Suprapubic skin (tissue), 4 donors: ENCODE results near the gene RGL3. TPM values are rescaled to one million over a fixed set of nuclear protein-coding genes. Genes with fewer than 3 reads are reported as not detected.
A peak's percentile ranks its signal among the peaks of the same experiment; 100 is the strongest.

Experiments used
- DNase-seq, 2 donors: peaks; one replicate each; pipeline ENCODE4 v3.0.0-alpha.2; 2019; ENCODE audit warnings: low spot score in 2 of 2
- H3K27ac ChIP-seq: fragments of 200-600 bp; sonication (generic); one replicate; pipeline ENCODE4 v1.5.1; 2019
- H3K27me3 ChIP-seq: fragments of 200-600 bp; sonication (generic); one replicate; pipeline ENCODE4 v1.5.1; 2019
- H3K36me3 ChIP-seq: fragments of 200-600 bp; sonication (generic); one replicate; pipeline ENCODE4 v1.5.1; 2019
- H3K4me1 ChIP-seq: fragments of 200-600 bp; sonication (generic); one replicate; pipeline ENCODE4 v1.5.1; 2019
- H3K4me3 ChIP-seq: fragments of 200-600 bp; sonication (generic); one replicate; pipeline ENCODE4 v1.5.1; 2019; ENCODE audit warnings: mild to moderate bottlenecking
- H3K9me3 ChIP-seq: fragments of 200-600 bp; sonication (generic); one replicate; pipeline ENCODE4 v1.5.1; 2019
- CTCF ChIP-seq, 2 donors: fragments of 200-600 bp in 1 of 2; fragments of 450-650 bp in 1 of 2; sonication (generic) in 1 of 2; IDR thresholded peaks; one replicate each; pipeline ENCODE4 v1.5.1; 2016 to 2019; ENCODE audit warnings: antibody characterized with exemption in 2 of 2, mild to moderate bottlenecking in 1 of 2, moderate library complexity in 1 of 2
- EP300 ChIP-seq: sonication (generic); formaldehyde crosslinking; IDR thresholded peaks from one replicate; pipeline ENCODE4 v1.6.1; 2017; ENCODE audit warnings: antibody characterized with exemption
- POLR2A ChIP-seq, 2 donors: fragments of 450-650 bp; IDR thresholded peaks; one replicate each; pipeline ENCODE4 v1.6.1; 2017; ENCODE audit warnings: antibody characterized with exemption in 2 of 2, mild to moderate bottlenecking in 2 of 2, moderate library complexity in 2 of 2
- POLR2AphosphoS5 ChIP-seq, 3 donors: sonication (generic); formaldehyde crosslinking; IDR thresholded peaks; one replicate each; pipeline ENCODE4 v1.6.1; 2017; ENCODE audit warnings: antibody characterized with exemption in 3 of 3
- WGBS: methylation state at CpG from one replicate; pipeline ENCODE4 v1.1.5; 2018; 5-methylcytosine and 5-hydroxymethylcytosine counted together
- total RNA-seq, 4 donors: library from RNA; depleted of rRNA; stranded (reverse); fragments of >200 nt; gene quantifications; one replicate each; pipeline ENCODE4 v1.1.0, GENCODE V29; 2016

The RGL3 gene
- total RNA-seq, 4 donors from 2014 or later = 1.4 to 4.3 (median 3.5) TPM

- DNase-seq = no peak
- Histone ChIP-seq H3K27ac (no peak overlapping the region), H3K9me3 (no peaks in the 10 kb centered on the region), H3K27me3 (peaks cover 9% of the 10 kb centered on the region), H3K36me3 (no peaks in the 10 kb centered on the region), H3K4me3 (no peak overlapping the region), H3K4me1 (peaks cover 69% of the 10 kb centered on the region)
- TF ChIP-seq POLR2AphosphoS5 (IDR thresholded peaks at IDR 0.05) = no peak
- no peak for TF ChIP-seq EP300
- no peak for TF ChIP-seq CTCF (IDR thresholded peaks at IDR 0.05)
- no peak for TF ChIP-seq POLR2A (IDR thresholded peaks at IDR 0.05)
- 93% methylated on average over 3 of the region's 3 CpGs for WGBS
Measured at GRCh38 chr19:11377756-11378155, 41.4 kb downstream of the RGL3 start.

GRCh38 chr19:11377237-11377636 lies 41.9 kb downstream of the RGL3 start:
- DNase-seq = no peak
- H3K36me3 ChIP-seq = no peaks in the 10 kb centered on the region
- H3K4me3 ChIP-seq = no peak overlapping the region
- TF ChIP-seq EP300 (no peak), POLR2A (IDR thresholded peaks at IDR 0.05) (no peak), CTCF (IDR thresholded peaks at IDR 0.05) (no peak), POLR2AphosphoS5 (IDR thresholded peaks at IDR 0.05) (no peak)
- no peaks in the 10 kb centered on the region for H3K9me3 ChIP-seq
- H3K4me1 ChIP-seq = peaks cover 63% of the 10 kb centered on the region
- H3K27ac ChIP-seq = no peak overlapping the region
- H3K27me3 ChIP-seq = peaks cover 5% of the 10 kb centered on the region

- Histone ChIP-seq H3K27me3 (no peaks in the 10 kb centered on the region), H3K27ac (peak overlapping the region; percentile 97), H3K4me3 (peak overlapping the region; percentile 66), H3K9me3 (no peaks in the 10 kb centered on the region), H3K36me3 (no peaks in the 10 kb centered on the region), H3K4me1 (peaks cover 44% of the 10 kb centered on the region)
- 8% methylated on average over 22 of the region's 27 CpGs for WGBS
- TF ChIP-seq POLR2A (IDR thresholded peaks at IDR 0.05) (peak in 1 of 2 donors; percentile 23), EP300 (no peak)
- DNase-seq = no peak
Measured at GRCh38 chr19:11375143-11375948, 43.8 kb downstream of the RGL3 start.

- TF ChIP-seq POLR2AphosphoS5 (IDR thresholded peaks at IDR 0.05) = peak in 1 of 3 donors; percentile 75
- no peak for TF ChIP-seq EP300
- TF ChIP-seq POLR2A (IDR thresholded peaks at IDR 0.05) = peak in 1 of 2 donors; percentile 23
- TF ChIP-seq CTCF (IDR thresholded peaks at IDR 0.05) = no peak
- Histone ChIP-seq H3K36me3 (no peaks in the 10 kb centered on the region), H3K9me3 (no peaks in the 10 kb centered on the region), H3K4me1 (peaks cover 41% of the 10 kb centered on the region), H3K27ac (peak within 1 kb of the TSS; percentile 97), H3K4me3 (peak within 1 kb of the TSS; percentile 66), H3K27me3 (no peaks in the 10 kb centered on the region)
- peak; percentile 98 to 99 for DNase-seq
- under 1% methylated on average over 21 of the region's 44 CpGs for WGBS
Measured at GRCh38 chr19:11374433-11375142, 44.5 kb downstream of the RGL3 start, which contains the start of gene SWSAP1. Gene SWSAP1 (plus strand): TSS chr19:11374666. CDS start chr19:11374681, 15 bp downstream.

GRCh38 chr19:11373885-11374432 lies 45.2 kb downstream of the RGL3 start:
- H3K4me3 ChIP-seq = peak overlapping the region; percentile 66
- peak overlapping the region; percentile 97 for H3K27ac ChIP-seq
- H3K9me3 ChIP-seq = no peaks in the 10 kb centered on the region
- DNase-seq = no peak
- H3K4me1 ChIP-seq = peaks cover 41% of the 10 kb centered on the region
- no peaks in the 10 kb centered on the region for H3K36me3 ChIP-seq
- WGBS = 59% methylated on average over 11 of the region's 11 CpGs
- H3K27me3 ChIP-seq = no peaks in the 10 kb centered on the region
- TF ChIP-seq EP300 (no peak), CTCF (IDR thresholded peaks at IDR 0.05) (no peak), POLR2A (IDR thresholded peaks at IDR 0.05) (no peak), POLR2AphosphoS5 (IDR thresholded peaks at IDR 0.05) (no peak)
